GM18526 (cell line): ENCODE data around the gene POLRMT.

Source experiments
- POLR2A ChIP-seq: IDR thresholded peaks from 3 replicates; pipeline ENCODE4 v1.6.1; 2011; ENCODE audit not compliant: insufficient read length; ENCODE audit errors: extremely low read depth

Gene POLRMT

DNA sequence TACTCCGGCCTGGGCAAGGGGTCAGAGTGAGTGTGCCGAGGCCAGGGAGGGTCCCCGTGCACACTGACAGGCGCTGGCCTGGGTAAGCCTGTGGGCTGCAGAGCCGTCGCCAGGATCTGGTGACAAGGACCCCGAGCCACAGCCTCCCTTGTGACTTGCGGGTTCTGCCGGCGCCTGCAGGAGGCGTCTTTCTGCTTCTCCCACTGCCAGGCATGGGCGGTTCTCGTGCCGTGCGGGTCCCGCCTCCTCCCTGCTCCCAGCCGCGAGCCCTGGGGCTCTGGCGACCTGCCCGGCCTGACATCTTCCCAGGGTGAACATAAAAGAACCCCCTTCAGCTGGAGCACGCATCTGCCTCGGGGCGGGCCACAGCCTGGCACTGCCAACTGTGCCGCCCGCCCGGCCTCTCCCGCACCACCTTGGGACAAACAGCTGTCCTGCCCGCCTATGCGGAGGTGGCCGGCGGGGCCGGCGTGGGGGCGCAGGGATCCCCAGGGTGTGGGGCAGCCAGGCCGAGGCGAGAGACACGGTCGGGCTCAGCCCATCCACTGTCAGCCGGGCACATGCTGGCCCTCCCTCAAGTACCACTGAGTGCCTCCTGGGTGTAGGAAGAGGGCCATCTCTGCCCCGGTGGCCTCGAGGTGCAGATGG lies 45.1 kb downstream of the POLRMT start:
- no peak for TF ChIP-seq POLR2A

DNA sequence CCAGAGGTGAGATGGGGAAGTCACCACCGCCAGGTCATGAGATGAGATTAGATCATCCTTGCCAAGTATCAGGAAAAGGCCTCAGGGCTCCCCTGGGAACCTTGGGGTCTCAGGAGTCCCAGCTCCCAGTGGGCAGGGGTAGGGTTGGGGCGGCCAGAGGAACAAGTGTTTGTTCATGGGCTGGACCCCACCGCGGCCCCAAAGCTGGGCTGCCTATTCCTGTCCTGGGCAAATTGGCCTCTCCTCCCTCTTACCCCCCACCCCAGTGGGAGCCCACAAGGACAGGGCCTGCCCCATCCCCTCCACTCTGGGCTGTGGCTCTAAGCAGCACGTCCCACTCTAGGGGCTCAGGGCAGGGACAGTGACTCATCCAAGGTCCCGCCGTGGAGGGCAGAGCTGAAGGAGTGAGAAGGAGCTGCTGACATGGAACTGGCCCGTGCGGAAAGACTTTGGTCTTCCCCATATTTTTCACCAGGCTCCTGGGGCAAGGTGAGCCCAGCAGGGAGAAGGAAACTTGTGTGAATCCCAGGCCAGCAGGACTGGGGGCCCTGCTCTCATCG lies 47.7 kb downstream of the POLRMT start:
- TF ChIP-seq POLR2A = no peak

DNA sequence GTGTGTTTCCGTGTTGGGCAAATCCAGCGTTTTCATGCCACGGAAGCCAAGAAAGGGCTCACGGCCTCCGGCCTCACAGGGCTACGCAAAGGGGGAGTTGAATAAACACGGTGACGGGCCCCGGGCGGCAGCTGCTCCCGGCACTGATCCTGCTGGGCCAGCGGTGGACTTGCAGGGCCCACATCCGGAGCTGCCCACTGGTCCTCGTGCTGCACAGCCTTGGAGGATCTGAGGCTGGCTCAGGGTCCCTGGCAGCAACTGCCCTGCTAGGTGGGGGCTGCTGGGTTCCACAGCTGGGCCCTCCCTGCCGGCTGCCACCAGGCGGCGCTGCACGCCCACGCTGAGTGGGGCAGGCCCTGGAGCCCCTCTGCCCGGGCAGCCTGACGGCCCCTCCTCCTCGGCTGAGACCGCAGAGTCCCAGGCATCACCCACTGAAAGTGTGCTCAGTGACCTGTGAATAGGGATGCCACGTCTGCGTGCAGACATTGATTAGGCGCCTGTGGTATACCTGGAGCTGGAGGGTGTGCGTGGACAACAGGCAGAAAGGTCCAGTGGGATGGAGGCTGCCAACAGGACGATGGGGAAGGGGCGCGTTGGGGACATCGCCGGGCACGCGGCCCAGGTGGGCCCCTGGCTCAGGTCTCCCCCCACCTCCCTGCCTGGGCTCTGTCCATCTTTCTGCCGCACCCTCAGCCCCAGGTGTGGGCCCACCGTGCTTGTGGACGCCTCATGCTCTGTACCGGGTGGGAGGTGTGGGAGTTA lies 48.9 kb downstream of the POLRMT start:
- TF ChIP-seq POLR2A = no peak

DNA sequence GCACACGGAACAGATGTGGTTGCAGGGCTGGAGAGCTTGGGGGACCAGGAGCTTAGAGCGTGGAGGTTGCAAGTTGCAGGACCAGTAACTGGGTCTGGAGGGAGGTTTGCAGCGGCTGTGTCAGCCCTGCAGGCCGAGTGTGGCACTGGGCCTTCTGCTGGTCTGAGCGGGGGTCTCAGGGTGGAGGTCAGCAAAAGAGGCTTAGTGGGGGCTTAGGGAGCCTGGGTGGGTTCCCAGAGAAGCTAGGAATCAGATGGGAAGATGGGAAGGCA lies 49.4 kb downstream of the POLRMT start:
- no peak for TF ChIP-seq POLR2A

DNA sequence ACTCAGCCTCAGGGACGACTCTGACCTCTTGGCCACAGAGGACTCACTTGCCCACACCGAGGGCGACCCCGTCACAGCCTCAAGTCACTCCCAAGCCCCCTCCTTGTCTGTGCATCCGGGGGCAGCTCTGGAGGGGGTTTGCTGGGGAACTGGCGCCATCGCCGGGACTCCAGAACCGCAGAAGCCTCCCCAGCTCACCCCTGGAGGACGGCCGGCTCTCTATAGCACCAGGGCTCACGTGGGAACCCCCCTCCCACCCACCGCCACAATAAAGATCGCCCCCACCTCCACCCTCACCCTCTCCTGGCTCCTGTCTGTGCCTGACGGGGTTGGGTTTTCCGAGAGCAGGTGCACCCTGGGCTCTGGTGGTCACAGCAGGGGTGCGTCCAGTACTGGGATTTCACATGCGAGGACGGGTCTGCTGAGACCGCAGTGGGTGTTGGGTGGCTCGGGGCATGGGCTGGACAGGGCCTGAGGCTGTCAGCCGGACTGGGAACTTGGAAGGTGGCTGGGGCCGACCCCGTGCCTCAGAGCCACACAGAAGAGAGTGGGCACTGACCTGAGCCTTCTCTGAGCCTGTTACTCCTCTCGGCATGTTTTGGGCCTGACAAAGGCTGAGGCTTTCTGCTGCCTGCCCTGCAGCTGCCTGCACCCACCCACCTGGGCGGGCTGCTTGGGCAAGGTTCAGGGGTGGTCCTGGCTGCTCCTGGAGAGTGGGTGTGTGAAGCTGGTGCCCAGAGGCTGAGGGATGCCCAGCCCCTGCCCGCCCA lies 50.0 kb downstream of the POLRMT start:
- TF ChIP-seq POLR2A = no peak

DNA sequence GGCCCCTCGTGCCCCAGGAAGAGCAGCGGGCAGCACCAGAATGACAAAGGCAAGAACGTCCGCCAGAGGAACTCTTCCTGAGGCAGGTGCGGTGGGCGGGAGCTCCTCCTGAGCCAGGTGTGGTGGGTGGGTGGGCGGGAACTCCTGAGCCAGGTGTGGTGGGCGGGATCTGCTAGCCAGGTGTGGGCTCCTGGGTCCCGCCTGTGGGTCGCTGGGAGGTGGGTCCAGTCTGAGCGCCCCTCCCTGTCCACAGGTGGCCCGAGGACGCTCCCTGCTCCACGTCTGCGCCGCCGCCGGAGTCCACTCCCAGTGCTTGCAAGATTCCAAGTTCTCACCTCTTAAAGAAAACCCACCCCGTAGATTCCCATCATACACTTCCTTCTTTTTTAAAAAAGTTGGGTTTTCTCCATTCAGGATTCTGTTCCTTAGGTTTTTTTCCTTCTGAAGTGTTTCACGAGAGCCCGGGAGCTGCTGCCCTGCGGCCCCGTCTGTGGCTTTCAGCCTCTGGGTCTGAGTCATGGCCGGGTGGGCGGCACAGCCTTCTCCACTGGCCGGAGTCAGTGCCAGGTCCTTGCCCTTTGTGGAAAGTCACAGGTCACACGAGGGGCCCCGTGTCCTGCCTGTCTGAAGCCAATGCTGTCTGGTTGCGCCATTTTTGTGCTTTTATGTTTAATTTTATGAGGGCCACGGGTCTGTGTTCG lies 50.7 kb downstream of the POLRMT start:
- no peak for TF ChIP-seq POLR2A

DNA sequence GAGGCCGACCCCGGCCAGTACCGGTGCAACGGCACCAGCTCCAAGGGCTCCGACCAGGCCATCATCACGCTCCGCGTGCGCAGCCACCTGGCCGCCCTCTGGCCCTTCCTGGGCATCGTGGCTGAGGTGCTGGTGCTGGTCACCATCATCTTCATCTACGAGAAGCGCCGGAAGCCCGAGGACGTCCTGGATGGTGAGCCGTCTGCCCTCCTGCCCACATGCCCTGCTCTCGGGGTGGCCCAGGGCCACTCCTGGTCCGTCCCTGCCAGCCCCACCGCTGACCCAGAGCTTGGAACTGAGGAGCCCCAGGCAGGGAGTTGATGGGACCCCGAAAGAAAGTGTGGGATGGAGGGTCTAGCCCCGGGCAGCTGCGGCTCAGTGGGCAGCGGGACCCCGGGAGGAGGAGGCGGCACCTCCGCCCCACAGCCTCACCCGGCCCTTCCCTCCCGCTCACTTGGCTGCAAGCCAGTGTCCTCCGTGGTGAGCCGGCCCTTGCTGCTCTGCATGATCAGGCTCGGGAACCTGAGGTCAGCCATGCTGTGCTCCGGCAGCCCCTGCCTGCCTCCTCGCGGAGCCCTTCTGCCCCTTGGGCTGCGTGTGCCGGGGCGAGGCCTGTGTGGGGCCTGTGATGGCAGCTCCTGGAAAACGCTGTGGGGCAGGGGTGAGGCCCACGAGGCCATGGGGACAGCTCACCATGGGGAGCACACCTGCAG lies 51.8 kb downstream of the POLRMT start:
- TF ChIP-seq POLR2A = no peak

DNA sequence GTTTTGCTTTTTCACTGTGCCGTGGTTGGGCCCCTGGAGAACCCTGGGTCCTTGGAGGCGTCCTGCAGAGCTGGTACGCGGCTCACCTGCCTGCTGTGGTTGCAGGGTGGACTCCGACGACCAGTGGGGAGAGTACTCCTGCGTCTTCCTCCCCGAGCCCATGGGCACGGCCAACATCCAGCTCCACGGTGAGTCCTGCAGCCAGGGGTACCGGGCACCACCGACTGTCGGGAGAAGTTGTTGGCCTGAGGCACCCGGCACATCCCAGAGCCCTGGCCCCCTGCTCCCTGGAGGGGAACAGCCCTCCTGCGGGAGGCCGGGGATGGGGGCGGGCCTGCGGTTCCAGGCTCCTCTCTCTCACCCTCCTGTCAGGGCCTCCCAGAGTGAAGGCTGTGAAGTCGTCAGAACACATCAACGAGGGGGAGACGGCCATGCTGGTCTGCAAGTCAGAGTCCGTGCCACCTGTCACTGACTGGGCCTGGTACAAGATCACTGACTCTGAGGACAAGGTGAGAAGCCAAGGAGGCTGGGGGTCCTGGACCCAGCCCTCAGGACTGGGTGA lies 53.0 kb downstream of the POLRMT start:
- TF ChIP-seq POLR2A = no peak

DNA sequence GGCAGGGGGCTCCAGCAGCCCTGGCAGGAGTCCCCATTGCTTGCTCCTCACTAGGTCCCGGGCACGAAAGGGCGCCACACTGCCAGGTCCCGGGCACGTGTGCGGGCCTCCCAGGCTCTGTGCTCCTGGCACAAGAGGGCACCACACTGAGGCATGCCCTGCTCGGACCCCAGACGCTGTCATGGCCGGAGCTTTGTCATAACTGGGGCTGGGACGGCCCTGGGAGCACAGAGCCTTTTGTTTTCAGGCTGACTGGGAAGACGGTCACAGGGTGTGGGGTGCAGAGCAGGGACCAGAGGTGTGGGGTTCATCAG lies 53.5 kb downstream of the POLRMT start:
- TF ChIP-seq POLR2A = no peak

DNA sequence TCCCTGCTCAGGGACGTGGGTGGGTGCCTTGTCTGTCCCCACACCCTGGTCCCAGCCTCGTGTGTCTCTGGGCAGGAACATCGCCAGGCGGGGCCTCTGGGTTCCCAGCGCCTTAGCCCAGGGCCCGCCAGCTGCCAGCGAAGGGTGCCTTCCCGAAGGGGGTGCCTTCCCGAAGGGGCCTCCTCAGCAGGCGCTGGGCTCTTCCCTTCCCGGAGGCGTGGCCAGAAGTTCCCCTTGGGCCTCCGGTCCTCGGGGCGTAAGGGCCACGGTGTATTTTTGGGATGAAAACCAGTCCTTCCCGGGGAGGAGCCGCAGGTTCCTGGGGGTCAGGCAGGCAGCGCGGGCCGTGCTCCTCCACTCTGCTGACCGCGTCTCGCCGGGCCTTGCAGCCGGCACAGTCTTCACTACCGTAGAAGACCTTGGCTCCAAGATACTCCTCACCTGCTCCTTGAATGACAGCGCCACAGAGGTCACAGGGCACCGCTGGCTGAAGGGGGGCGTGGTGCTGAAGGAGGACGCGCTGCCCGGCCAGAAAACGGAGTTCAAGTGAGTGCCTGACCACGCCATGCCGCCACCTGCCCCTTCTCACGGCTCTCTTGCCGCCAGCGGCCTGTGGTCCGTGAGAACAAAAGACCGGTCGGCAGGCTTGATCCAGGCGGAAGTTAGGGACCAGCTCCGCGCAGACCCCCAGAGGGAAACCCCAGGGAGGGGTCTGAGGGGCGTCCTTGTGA lies 54.1 kb downstream of the POLRMT start:
- no peak for TF ChIP-seq POLR2A

DNA sequence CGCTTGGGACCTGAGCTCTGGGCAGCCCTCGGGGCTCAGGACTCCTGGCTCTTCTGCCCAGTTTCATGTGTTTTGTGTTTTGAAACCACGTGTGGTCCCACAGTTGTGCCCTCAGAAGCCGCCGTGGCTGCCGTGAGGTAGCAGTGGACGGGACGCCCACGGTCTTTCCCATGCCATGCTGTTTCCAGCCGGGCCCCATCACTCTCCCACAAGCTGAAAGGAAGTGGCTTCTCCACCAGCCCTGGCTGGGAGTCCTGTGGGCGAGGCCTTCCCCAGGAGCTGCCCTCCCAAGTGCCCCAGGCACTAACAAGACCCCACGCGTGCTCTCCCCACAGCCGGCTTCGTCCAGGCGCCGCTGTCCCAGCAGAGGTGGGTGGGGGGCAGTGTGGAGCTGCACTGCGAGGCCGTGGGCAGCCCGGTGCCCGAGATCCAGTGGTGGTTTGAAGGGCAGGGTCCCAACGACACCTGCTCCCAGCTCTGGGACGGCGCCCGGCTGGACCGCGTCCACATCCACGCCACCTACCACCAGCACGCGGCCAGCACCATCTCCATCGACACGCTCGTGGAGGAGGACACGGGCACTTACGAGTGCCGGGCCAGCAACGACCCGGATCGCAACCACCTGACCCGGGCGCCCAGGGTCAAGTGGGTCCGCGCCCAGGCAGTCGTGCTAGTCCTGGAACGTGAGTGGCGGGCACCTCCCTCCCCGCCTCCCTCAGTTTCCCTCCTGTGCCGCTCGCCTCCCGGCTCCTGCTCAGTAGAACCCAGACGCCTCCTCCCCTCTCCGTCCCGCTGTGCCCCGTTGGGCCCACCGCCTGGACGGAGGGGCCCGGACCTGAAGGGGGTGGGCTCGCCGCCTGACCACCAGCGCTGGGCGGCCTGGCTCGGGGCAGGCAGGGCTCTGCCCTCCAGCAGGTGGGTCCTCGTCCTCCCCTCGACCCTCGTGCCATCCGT lies 55.6 kb downstream of the POLRMT start:
- no peak for TF ChIP-seq POLR2A

DNA sequence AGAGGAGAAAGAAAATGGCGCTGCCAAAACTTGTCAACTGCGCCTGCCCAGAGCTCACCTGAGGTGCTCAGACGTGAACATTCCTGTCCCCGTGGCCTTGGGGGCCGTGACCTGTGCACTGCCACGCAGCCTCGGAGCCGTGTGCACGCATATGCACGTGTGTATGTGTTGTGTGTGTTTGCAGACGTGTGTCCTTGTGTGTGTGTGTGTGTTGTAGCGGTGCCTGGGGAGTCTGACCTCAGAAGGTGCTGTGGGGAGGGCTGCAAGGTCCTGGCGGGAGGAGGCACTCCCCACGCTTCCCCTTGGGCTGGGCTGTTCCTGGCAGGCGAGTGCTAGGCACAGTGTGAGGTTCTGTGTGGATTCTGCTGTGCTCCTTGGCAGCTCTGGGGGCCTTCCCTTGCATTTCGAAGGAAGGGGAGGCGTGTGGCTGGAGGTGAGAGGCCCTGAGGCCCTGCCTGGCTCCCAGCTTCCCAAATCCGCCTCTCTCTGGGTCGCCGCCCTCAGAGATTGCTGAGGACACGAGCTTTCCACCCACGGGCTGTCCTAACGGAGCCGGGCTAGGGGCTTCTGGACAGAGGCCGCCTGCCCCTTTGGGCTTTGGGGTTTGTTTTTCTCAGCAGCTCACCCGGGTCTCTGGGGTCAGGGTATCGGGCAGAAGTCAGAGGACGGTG lies 56.4 kb downstream of the POLRMT start:
- no peak for TF ChIP-seq POLR2A
